ENCODE measurements around the gene SEMA3B. TPM values are rescaled to one million over a fixed set of nuclear protein-coding genes. Genes with fewer than 3 reads are reported as not detected.
A peak's percentile ranks its signal among the peaks of the same experiment; 100 is the strongest.

Gene SEMA3B
- total RNA-seq, 1 donor from 2014 or later, result 24.2 TPM

- Histone ChIP-seq H3K27ac (peak overlapping the region; percentile 92 to 95), H3K9me3 (no peaks in the 10 kb centered on the region), H3K4me3 (no peak overlapping the region), H3K4me1 (peaks cover 38 to 54% of the 10 kb centered on the region in 2 donors), H3K27me3 (no peaks in the 10 kb centered on the region), H3K36me3 (peaks cover 10 to 15% of the 10 kb centered on the region in 2 donors)
- DNase-seq (ENCODE audit: low spot score in 2 of 2), result no peak
- intact Hi-C loops (cut with DNase I), result loop anchor here (2.0 kb wide), 1 partner anchor 25 kb away; no protein-coding TSS in a partner anchor
- no peak for TF ChIP-seq CTCF (IDR thresholded peaks at IDR 0.05)
Observed at GRCh38 chr3:50239649-50240048, 29.3 kb upstream of the SEMA3B start.

- DNase-seq (ENCODE audit: low spot score in 2 of 2), result no peak
- intact Hi-C loops (cut with DNase I), result no loop called here
- Histone ChIP-seq H3K4me3 (no peak overlapping the region), H3K27me3 (no peaks in the 10 kb centered on the region), H3K27ac (peak overlapping the region; percentile 92 to 95), H3K36me3 (peaks cover 10 to 15% of the 10 kb centered on the region in 2 donors), H3K4me1 (peaks cover 47 to 66% of the 10 kb centered on the region in 2 donors), H3K9me3 (no peaks in the 10 kb centered on the region)
- TF ChIP-seq CTCF (IDR thresholded peaks at IDR 0.05), result no peak
Observed at GRCh38 chr3:50241163-50241562, 27.8 kb upstream of the SEMA3B start.

GRCh38 chr3:50241713-50242380, 27.1 kb upstream of the SEMA3B start:
- Histone ChIP-seq H3K9me3 (no peaks in the 10 kb centered on the region), H3K36me3 (peaks cover 10 to 15% of the 10 kb centered on the region in 2 donors), H3K4me1 (peaks cover 53 to 73% of the 10 kb centered on the region in 2 donors), H3K4me3 (peak overlapping the region; percentile 7 to 29), H3K27ac (peak overlapping the region; percentile 92 to 95), H3K27me3 (no peaks in the 10 kb centered on the region)
- intact Hi-C loops (cut with DNase I), result no loop called here
- DNase-seq (ENCODE audit: low spot score in 2 of 2), result no peak
- TF ChIP-seq CTCF (IDR thresholded peaks at IDR 0.05), result no peak

GRCh38 chr3:50242381-50242770, 26.6 kb upstream of the SEMA3B start:
- Histone ChIP-seq H3K4me3 (peak overlapping the region; percentile 4 to 29), H3K27me3 (no peaks in the 10 kb centered on the region), H3K9me3 (no peaks in the 10 kb centered on the region), H3K36me3 (peaks cover 13 to 15% of the 10 kb centered on the region in 2 donors), H3K27ac (peak overlapping the region; percentile 92 to 95), H3K4me1 (peaks cover 58 to 78% of the 10 kb centered on the region in 2 donors)
- intact Hi-C loops (cut with DNase I), result no loop called here
- DNase-seq (ENCODE audit: low spot score in 2 of 2), result no peak
- no peak for TF ChIP-seq CTCF (IDR thresholded peaks at IDR 0.05)

GRCh38 chr3:50242851-50243542, 25.9 kb upstream of the SEMA3B start:
- Histone ChIP-seq H3K4me1 (peaks cover 60 to 84% of the 10 kb centered on the region in 2 donors), H3K9me3 (no peaks in the 10 kb centered on the region), H3K27ac (peak overlapping the region; percentile 92 to 95), H3K4me3 (peak overlapping the region; percentile 4 to 29), H3K36me3 (peaks cover 15% of the 10 kb centered on the region in 2 donors), H3K27me3 (no peaks in the 10 kb centered on the region)
- peak in 1 of 2 donors; percentile 83 for DNase-seq (ENCODE audit: low spot score in 2 of 2)
- no peak for TF ChIP-seq CTCF (IDR thresholded peaks at IDR 0.05)
- intact Hi-C loops (cut with DNase I), result no loop called here

All from ascending aorta (tissue), 2 donors.